Measurements from ENCODE around the gene LFNG.

GRCh38 chr7:2475678-2476015 is 43.9 kb upstream of the LFNG start:
- TF ChIP-seq, protein P1, sequence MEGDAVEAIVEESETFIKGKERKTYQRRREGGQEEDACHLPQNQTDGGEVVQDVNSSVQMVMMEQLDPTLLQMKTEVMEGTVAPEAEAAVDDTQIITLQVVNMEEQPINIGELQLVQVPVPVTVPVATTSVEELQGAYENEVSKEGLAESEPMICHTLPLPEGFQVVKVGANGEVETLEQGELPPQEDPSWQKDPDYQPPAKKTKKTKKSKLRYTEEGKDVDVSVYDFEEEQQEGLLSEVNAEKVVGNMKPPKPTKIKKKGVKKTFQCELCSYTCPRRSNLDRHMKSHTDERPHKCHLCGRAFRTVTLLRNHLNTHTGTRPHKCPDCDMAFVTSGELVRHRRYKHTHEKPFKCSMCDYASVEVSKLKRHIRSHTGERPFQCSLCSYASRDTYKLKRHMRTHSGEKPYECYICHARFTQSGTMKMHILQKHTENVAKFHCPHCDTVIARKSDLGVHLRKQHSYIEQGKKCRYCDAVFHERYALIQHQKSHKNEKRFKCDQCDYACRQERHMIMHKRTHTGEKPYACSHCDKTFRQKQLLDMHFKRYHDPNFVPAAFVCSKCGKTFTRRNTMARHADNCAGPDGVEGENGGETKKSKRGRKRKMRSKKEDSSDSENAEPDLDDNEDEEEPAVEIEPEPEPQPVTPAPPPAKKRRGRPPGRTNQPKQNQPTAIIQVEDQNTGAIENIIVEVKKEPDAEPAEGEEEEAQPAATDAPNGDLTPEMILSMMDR (IDR thresholded peaks at IDR 0.05), result no peak
- TF ChIP-seq POLR2A (IDR thresholded peaks at IDR 0.05) (no peak), POLR2AphosphoS5 (IDR thresholded peaks at IDR 0.05; ENCODE audit: insufficient read depth in 1 of 2, low read depth in 1 of 2) (no peak)

Measured in vagina (tissue), 2 donors.